Liver (tissue), 9 donors: ENCODE measurements around the gene GAN. TPM values are rescaled to one million over a fixed set of nuclear protein-coding genes. Genes with fewer than 3 reads are reported as not detected.

Experiments
- DNase-seq: peaks from one replicate; pipeline ENCODE4 v3.0.0-alpha.2; 2017; ENCODE audit warnings: low spot score
- H3K27ac ChIP-seq, 2 donors: one replicate each; pipeline ENCODE4 v1.7.0; 2013; ENCODE audit warnings: inconsistent platforms in 2 of 2, low read length in 2 of 2, control low read depth in 1 of 2, low read depth in 1 of 2, mild to moderate bottlenecking in 1 of 2
- H3K27me3 ChIP-seq, 4 donors: one replicate each; pipeline versions ENCODE4 v1.6.1 to v1.7.0; 2013; ENCODE audit warnings: low read length in 3 of 4, inconsistent platforms in 1 of 4, mild to moderate bottlenecking in 1 of 4, moderate library complexity in 1 of 4; ENCODE audit not compliant: control insufficient read depth in 4 of 4, insufficient read depth in 4 of 4
- H3K36me3 ChIP-seq, 4 donors: one replicate each; pipeline versions ENCODE4 v1.6.1 to v1.7.0; 2013; ENCODE audit warnings: low read length in 3 of 4, mild to moderate bottlenecking in 3 of 4, low read depth in 1 of 4, moderate library complexity in 1 of 4; ENCODE audit not compliant: control insufficient read depth in 4 of 4, insufficient read depth in 3 of 4
- H3K4me1 ChIP-seq, 4 donors: one replicate each; pipeline versions ENCODE4 v1.6.1 to v1.7.0; 2013; ENCODE audit warnings: low read length in 3 of 4, mild to moderate bottlenecking in 3 of 4, moderate library complexity in 1 of 4; ENCODE audit not compliant: control insufficient read depth in 4 of 4, insufficient read depth in 4 of 4
- H3K4me3 ChIP-seq, 3 donors: one replicate each; pipeline versions ENCODE4 v1.6.1 to v1.7.0; 2013; ENCODE audit warnings: low read length in 3 of 3, control low read depth in 1 of 3, low read depth in 1 of 3, mild to moderate bottlenecking in 1 of 3
- H3K9ac ChIP-seq, 2 donors: one replicate each; pipeline ENCODE4 v1.7.0; 2013; ENCODE audit warnings: low read length in 2 of 2, mild to moderate bottlenecking in 2 of 2, moderate library complexity in 2 of 2, control low read depth in 1 of 2, low read depth in 1 of 2
- H3K9me3 ChIP-seq, 4 donors: one replicate each; pipeline versions ENCODE4 v1.6.1 to v1.7.0; 2013; ENCODE audit warnings: low read length in 3 of 4; ENCODE audit not compliant: control insufficient read depth in 4 of 4
- FOXA1 ChIP-seq: IDR thresholded peaks from 2 replicates; pipeline ENCODE4 v1.6.1; 2016; ENCODE audit warnings: antibody characterized with exemption
- FOXA2 ChIP-seq: IDR thresholded peaks from 2 replicates; pipeline ENCODE4 v1.6.1; 2016; ENCODE audit warnings: antibody characterized with exemption
- GABPA ChIP-seq, 2 donors: IDR thresholded peaks in 1 of 2; conservative IDR thresholded peaks in 1 of 2; 2 replicates each; pipeline ENCODE4 v1.6.1; 2016; ENCODE audit warnings: antibody characterized with exemption in 2 of 2, mild to moderate bottlenecking in 1 of 2, moderate library complexity in 1 of 2
- HNF4A ChIP-seq, 2 donors: conservative IDR thresholded peaks; 2 replicates each; pipeline ENCODE4 v1.6.1; 2016; ENCODE audit warnings: antibody characterized with exemption in 2 of 2, mild to moderate bottlenecking in 2 of 2
- HNF4G ChIP-seq: IDR thresholded peaks from 2 replicates; pipeline ENCODE4 v1.6.1; 2016; ENCODE audit warnings: antibody characterized with exemption
- RAD21 ChIP-seq, 2 donors: IDR thresholded peaks; 2 replicates each; pipeline ENCODE4 v1.6.1; 2016; ENCODE audit warnings: antibody characterized with exemption in 2 of 2, mild to moderate bottlenecking in 2 of 2
- RXRA ChIP-seq, 2 donors: IDR thresholded peaks; 2 replicates each; pipeline ENCODE4 v1.6.1; 2017 to 2018; ENCODE audit warnings: antibody characterized with exemption in 2 of 2, mild to moderate bottlenecking in 1 of 2
- SP1 ChIP-seq: IDR thresholded peaks from 2 replicates; pipeline ENCODE4 v1.6.1; 2018; ENCODE audit warnings: antibody characterized with exemption, mild to moderate bottlenecking
- TAF1 ChIP-seq: conservative IDR thresholded peaks from 2 replicates; pipeline ENCODE4 v1.6.1; 2016; ENCODE audit warnings: antibody characterized with exemption, mild to moderate bottlenecking
- YY1 ChIP-seq: IDR thresholded peaks from 2 replicates; pipeline ENCODE4 v1.6.1; 2016; ENCODE audit warnings: antibody characterized with exemption, mild to moderate bottlenecking
- WGBS: extraction: QIAGEN DNeasy Blood & Tissue Kit; methylation state at CpG from one replicate; pipeline ENCODE4 v1.1.7; 2013; 5-methylcytosine and 5-hydroxymethylcytosine counted together
- polyA plus RNA-seq, 2 donors: library from polyadenylated mRNA; stranded (reverse) in 1 of 2; unstranded in 1 of 2; fragments of 200-250 nt in 1 of 2; fragments of >200 nt in 1 of 2; fragmentation: Nextera tagmentation in 1 of 2; extraction: Ambion mirVana in 1 of 2; gene quantifications; one replicate each; pipeline versions ENCODE4 v1.2.1 to v1.2.3, GENCODE V29; 2013 to 2015
- total RNA-seq, 2 donors: library from RNA; depleted of rRNA; stranded (reverse); fragments of >200 nt; gene quantifications; one replicate each; pipeline ENCODE4 v1.2.3, GENCODE V29; 2014
- TF ChIP-seq, protein P1 (sequence below): fragments of 150-350 bp; IDR thresholded peaks from 2 replicates; pipeline ENCODE4 v1.5.1; 2017; ENCODE audit warnings: improper control_type of control experiment, low read depth, low read length; ENCODE audit not compliant: missing input control
- TF ChIP-seq, protein P2 (sequence below): IDR thresholded peaks from 2 replicates; pipeline ENCODE4 v1.6.1; 2016; ENCODE audit warnings: antibody characterized with exemption, mild to moderate bottlenecking
- TF ChIP-seq, protein P3 (sequence below): IDR thresholded peaks from 2 replicates; pipeline ENCODE4 v1.6.1; 2016; ENCODE audit warnings: antibody characterized with exemption
- TF ChIP-seq, protein P4 (sequence below): IDR thresholded peaks from 2 replicates; pipeline ENCODE4 v1.6.1; 2016; ENCODE audit warnings: antibody characterized with exemption
- donor health status: healthy.
- donor health status: healthy.
- donor health status: healthy.
- donor health status: healthy.
- donor health status: healthy.

Gene GAN
- total and polyA plus RNA-seq, 4 donors = 0.33 to 5.5 (median 1.5) TPM

DNA sequence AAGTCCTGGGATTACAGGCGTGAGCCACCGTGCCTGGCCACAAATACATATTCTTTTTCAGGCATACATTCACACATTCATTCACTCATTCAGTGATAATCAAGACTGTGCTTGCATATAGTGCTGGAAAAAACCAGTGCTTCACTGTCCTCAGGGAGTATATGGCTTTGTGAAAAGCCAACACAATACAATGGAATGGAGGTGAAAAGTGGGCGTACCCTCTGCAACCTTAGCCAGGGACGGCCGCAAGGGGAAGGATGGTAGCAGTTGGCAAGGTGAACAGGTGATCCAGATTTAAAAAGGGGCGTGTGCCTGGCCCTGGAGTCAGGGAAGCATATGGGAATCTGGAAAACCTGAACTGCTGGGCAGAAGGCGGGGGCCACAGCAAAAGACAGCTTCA is 18.1 kb upstream of the GAN start:
- Histone ChIP-seq H3K27me3 (no peaks in the 10 kb centered on the region), H3K9ac (no peak overlapping the region), H3K27ac (no peak overlapping the region), H3K9me3 (no peaks in the 10 kb centered on the region), H3K4me1 (no peaks in the 10 kb centered on the region), H3K4me3 (no peak overlapping the region), H3K36me3 (no peaks in the 10 kb centered on the region)
- WGBS = 85% methylated on average over 7 of the region's 7 CpGs
- TF ChIP-seq RAD21 (IDR thresholded peaks at IDR 0.05) = no peak
- TF ChIP-seq YY1 = no peak
- no peak for DNase-seq

DNA sequence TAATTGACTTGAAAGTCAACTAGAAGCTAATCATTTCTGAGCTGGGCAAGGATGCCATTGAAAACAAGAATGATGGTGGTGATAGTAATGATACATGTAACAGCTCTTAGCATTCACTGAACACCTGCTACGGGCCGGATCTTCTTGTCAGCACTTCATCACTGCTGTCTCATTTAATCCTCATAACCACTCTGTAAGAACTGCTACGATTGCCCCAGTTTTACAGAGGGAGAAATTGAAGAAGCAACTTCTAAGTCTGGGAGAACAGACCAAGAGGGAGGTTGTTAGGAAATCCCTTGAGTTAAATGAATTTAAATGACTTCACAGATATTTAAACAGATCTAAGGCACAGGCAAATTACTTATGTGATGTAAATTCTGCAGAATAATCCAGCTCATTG is 7.0 kb upstream of the GAN start:
- Histone ChIP-seq H3K9me3 (no peaks in the 10 kb centered on the region), H3K36me3 (no peaks in the 10 kb centered on the region), H3K9ac (no peak overlapping the region), H3K27ac (no peak overlapping the region), H3K4me3 (no peak overlapping the region), H3K27me3 (no peaks in the 10 kb centered on the region), H3K4me1 (no peaks in the 10 kb centered on the region)
- no peak for DNase-seq
- WGBS = 95% methylated on average over 3 of the region's 3 CpGs
- no peak for TF ChIP-seq HNF4A (conservative IDR thresholded peaks at IDR 0.05)
- TF ChIP-seq, protein P1, sequence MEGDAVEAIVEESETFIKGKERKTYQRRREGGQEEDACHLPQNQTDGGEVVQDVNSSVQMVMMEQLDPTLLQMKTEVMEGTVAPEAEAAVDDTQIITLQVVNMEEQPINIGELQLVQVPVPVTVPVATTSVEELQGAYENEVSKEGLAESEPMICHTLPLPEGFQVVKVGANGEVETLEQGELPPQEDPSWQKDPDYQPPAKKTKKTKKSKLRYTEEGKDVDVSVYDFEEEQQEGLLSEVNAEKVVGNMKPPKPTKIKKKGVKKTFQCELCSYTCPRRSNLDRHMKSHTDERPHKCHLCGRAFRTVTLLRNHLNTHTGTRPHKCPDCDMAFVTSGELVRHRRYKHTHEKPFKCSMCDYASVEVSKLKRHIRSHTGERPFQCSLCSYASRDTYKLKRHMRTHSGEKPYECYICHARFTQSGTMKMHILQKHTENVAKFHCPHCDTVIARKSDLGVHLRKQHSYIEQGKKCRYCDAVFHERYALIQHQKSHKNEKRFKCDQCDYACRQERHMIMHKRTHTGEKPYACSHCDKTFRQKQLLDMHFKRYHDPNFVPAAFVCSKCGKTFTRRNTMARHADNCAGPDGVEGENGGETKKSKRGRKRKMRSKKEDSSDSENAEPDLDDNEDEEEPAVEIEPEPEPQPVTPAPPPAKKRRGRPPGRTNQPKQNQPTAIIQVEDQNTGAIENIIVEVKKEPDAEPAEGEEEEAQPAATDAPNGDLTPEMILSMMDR = no peak
- TF ChIP-seq RAD21 (IDR thresholded peaks at IDR 0.05) = no peak
- no peak for TF ChIP-seq SP1
- TF ChIP-seq RXRA (IDR thresholded peaks at IDR 0.05) = no peak
- no peak for TF ChIP-seq FOXA2
- no peak for TF ChIP-seq TAF1
- TF ChIP-seq, protein P2, sequence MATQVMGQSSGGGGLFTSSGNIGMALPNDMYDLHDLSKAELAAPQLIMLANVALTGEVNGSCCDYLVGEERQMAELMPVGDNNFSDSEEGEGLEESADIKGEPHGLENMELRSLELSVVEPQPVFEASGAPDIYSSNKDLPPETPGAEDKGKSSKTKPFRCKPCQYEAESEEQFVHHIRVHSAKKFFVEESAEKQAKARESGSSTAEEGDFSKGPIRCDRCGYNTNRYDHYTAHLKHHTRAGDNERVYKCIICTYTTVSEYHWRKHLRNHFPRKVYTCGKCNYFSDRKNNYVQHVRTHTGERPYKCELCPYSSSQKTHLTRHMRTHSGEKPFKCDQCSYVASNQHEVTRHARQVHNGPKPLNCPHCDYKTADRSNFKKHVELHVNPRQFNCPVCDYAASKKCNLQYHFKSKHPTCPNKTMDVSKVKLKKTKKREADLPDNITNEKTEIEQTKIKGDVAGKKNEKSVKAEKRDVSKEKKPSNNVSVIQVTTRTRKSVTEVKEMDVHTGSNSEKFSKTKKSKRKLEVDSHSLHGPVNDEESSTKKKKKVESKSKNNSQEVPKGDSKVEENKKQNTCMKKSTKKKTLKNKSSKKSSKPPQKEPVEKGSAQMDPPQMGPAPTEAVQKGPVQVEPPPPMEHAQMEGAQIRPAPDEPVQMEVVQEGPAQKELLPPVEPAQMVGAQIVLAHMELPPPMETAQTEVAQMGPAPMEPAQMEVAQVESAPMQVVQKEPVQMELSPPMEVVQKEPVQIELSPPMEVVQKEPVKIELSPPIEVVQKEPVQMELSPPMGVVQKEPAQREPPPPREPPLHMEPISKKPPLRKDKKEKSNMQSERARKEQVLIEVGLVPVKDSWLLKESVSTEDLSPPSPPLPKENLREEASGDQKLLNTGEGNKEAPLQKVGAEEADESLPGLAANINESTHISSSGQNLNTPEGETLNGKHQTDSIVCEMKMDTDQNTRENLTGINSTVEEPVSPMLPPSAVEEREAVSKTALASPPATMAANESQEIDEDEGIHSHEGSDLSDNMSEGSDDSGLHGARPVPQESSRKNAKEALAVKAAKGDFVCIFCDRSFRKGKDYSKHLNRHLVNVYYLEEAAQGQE = no peak
- TF ChIP-seq, protein P3, sequence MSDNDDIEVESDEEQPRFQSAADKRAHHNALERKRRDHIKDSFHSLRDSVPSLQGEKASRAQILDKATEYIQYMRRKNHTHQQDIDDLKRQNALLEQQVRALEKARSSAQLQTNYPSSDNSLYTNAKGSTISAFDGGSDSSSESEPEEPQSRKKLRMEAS = no peak
- TF ChIP-seq GABPA (IDR thresholded peaks at IDR 0.05 in 1 of 2, conservative IDR thresholded peaks at IDR 0.05 in 1 of 2) = no peak

DNA sequence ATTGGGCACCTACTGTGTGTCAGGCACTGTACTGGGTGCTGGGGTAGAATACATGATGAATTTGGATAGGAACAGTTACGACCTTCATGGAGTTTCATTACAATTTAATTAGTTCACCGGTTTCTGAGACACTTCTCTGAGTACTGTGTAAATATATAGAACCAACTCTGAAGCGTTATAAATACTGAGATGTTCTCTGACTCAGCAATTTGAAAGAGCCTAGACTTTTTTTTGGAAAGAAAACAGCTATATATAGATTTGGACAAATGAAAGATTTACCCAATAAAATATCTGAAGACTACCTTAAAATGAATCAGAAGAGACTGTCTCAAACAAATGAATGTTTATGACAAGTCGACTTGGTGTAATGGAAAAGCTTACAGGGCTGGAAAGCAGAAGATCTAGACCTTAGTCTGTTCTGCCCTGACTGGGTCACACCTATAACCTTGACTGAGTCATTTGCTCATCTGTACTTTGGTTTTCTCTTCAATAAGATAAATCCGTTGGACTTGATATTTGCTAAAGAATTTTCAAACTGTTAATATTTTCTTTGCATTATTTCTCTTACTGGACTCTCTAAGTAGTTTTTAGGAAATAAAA is 4.6 kb upstream of the GAN start:
- H3K27ac ChIP-seq = no peak overlapping the region
- WGBS = 77% methylated on average over 5 of the region's 5 CpGs
- no peaks in the 10 kb centered on the region for H3K36me3 ChIP-seq
- DNase-seq = no peak
- no peak overlapping the region for H3K4me3 ChIP-seq
- H3K9me3 ChIP-seq = no peaks in the 10 kb centered on the region
- no peaks in the 10 kb centered on the region for H3K27me3 ChIP-seq
- peaks cover 2 to 14% (median 11%) of the 10 kb centered on the region in 4 donors for H3K4me1 ChIP-seq
- H3K9ac ChIP-seq = no peak overlapping the region
- TF ChIP-seq, protein P1 = no peak
- TF ChIP-seq HNF4G (no peak), YY1 (no peak), FOXA2 (no peak), FOXA1 (no peak), TAF1 (no peak), RXRA (IDR thresholded peaks at IDR 0.05) (no peak), SP1 (no peak), HNF4A (conservative IDR thresholded peaks at IDR 0.05) (no peak)
- TF ChIP-seq, protein P2 = no peak
- TF ChIP-seq, protein P3 = no peak
- TF ChIP-seq, protein P4, sequence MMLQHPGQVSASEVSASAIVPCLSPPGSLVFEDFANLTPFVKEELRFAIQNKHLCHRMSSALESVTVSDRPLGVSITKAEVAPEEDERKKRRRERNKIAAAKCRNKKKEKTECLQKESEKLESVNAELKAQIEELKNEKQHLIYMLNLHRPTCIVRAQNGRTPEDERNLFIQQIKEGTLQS = no peak
